ENCODE data around the gene KDELR1. TPM values are rescaled to one million over a fixed set of nuclear protein-coding genes. Genes with fewer than 3 reads are reported as not detected.

KDELR1 gene
- total and polyA plus RNA-seq, 9 of the 15 experiments (the other 6 are each of a cell fraction or from before 2014, with no cell fraction given) = 6.1 to 165 (median 58.5) TPM

DNA sequence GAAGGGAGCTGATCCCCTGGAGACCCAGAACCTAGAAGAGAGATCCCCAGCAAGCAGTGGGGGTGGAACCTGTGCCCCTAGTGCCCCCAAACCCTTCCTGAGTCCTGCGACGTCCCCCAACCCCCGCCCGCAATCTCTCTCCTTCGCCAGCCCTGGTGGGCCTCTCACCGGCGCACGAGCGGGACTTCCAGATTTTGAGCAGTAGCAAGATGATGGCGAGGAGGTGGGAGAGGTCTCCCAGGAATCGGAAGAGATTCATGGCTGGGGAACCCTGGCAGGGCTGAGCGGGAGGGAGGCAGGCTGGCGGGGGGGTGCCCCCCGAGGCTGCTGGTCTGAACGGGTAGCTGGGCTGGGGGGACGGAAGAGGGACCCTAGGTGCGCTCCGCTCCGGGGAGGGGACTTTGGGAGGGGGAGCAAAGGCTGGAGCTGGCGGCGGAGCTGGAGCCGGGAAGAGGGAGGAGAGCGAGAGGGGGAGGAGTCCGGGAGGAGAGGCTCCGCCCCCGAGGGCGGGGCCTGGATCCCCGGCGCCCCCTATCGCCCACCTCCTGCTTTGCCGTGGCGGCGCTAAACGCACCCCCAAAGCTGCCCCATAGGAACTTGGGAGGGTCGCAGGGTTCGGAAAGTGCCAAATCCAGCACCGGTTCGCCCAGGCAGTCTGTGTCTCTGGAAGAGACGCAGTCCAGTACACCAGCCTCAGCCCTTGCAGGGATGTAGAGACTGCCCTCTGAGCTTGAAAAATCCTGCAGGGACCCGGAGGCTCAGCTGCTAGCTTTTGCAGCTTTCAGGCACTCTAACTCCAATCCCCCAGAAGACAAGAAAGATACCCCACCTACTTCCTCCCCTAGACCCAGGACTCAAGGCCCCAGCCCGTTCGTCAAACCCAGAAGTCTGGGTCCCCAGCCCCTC is at the start of gene KDELR1 (continued):
- 0 out of 4 replicates have a peak, but pooled peaks of 1 of the 2 experiments have one; percentile 39 for TF ChIP-seq KDM4B (IDR thresholded peaks at IDR 0.05; ENCODE audit: borderline replicate concordance in 2 of 2, low read depth in 1 of 2)
- TF ChIP-seq, protein P1, sequence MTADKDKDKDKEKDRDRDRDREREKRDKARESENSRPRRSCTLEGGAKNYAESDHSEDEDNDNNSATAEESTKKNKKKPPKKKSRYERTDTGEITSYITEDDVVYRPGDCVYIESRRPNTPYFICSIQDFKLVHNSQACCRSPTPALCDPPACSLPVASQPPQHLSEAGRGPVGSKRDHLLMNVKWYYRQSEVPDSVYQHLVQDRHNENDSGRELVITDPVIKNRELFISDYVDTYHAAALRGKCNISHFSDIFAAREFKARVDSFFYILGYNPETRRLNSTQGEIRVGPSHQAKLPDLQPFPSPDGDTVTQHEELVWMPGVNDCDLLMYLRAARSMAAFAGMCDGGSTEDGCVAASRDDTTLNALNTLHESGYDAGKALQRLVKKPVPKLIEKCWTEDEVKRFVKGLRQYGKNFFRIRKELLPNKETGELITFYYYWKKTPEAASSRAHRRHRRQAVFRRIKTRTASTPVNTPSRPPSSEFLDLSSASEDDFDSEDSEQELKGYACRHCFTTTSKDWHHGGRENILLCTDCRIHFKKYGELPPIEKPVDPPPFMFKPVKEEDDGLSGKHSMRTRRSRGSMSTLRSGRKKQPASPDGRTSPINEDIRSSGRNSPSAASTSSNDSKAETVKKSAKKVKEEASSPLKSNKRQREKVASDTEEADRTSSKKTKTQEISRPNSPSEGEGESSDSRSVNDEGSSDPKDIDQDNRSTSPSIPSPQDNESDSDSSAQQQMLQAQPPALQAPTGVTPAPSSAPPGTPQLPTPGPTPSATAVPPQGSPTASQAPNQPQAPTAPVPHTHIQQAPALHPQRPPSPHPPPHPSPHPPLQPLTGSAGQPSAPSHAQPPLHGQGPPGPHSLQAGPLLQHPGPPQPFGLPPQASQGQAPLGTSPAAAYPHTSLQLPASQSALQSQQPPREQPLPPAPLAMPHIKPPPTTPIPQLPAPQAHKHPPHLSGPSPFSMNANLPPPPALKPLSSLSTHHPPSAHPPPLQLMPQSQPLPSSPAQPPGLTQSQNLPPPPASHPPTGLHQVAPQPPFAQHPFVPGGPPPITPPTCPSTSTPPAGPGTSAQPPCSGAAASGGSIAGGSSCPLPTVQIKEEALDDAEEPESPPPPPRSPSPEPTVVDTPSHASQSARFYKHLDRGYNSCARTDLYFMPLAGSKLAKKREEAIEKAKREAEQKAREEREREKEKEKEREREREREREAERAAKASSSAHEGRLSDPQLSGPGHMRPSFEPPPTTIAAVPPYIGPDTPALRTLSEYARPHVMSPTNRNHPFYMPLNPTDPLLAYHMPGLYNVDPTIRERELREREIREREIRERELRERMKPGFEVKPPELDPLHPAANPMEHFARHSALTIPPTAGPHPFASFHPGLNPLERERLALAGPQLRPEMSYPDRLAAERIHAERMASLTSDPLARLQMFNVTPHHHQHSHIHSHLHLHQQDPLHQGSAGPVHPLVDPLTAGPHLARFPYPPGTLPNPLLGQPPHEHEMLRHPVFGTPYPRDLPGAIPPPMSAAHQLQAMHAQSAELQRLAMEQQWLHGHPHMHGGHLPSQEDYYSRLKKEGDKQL (CRISPR knock-in tag; IDR thresholded peaks at IDR 0.05; ENCODE audit: borderline replicate concordance) = no peak
- TF ChIP-seq, protein P2, sequence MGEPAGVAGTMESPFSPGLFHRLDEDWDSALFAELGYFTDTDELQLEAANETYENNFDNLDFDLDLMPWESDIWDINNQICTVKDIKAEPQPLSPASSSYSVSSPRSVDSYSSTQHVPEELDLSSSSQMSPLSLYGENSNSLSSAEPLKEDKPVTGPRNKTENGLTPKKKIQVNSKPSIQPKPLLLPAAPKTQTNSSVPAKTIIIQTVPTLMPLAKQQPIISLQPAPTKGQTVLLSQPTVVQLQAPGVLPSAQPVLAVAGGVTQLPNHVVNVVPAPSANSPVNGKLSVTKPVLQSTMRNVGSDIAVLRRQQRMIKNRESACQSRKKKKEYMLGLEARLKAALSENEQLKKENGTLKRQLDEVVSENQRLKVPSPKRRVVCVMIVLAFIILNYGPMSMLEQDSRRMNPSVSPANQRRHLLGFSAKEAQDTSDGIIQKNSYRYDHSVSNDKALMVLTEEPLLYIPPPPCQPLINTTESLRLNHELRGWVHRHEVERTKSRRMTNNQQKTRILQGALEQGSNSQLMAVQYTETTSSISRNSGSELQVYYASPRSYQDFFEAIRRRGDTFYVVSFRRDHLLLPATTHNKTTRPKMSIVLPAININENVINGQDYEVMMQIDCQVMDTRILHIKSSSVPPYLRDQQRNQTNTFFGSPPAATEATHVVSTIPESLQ (CRISPR knock-in tag; IDR thresholded peaks at IDR 0.05) = no peak; the same call in 1 of the 2 replicates
- no peak for TF ChIP-seq NR2C2 (CRISPR knock-in tag; IDR thresholded peaks at IDR 0.05)
- peak; percentile 75; the same call in 1 of the 2 replicates for TF ChIP-seq NR2C2 (tag; IDR thresholded peaks at IDR 0.05)
- TF ChIP-seq, protein P3, sequence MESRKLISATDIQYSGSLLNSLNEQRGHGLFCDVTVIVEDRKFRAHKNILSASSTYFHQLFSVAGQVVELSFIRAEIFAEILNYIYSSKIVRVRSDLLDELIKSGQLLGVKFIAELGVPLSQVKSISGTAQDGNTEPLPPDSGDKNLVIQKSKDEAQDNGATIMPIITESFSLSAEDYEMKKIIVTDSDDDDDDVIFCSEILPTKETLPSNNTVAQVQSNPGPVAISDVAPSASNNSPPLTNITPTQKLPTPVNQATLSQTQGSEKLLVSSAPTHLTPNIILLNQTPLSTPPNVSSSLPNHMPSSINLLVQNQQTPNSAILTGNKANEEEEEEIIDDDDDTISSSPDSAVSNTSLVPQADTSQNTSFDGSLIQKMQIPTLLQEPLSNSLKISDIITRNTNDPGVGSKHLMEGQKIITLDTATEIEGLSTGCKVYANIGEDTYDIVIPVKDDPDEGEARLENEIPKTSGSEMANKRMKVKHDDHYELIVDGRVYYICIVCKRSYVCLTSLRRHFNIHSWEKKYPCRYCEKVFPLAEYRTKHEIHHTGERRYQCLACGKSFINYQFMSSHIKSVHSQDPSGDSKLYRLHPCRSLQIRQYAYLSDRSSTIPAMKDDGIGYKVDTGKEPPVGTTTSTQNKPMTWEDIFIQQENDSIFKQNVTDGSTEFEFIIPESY (CRISPR knock-in tag; IDR thresholded peaks at IDR 0.05) = no peak
- peak; percentile 79 for TF ChIP-seq RBFOX2 (IDR thresholded peaks at IDR 0.05; ENCODE audit: low read depth, low read length)
- no peak for TF ChIP-seq GTF2A2 (tag; IDR thresholded peaks at IDR 0.05)
- TF ChIP-seq EHMT2 (IDR thresholded peaks at IDR 0.05) = no peak
- no peak for TF ChIP-seq ZBTB17 (CRISPR knock-in tag; IDR thresholded peaks at IDR 0.05)
- TF ChIP-seq, protein P4, sequence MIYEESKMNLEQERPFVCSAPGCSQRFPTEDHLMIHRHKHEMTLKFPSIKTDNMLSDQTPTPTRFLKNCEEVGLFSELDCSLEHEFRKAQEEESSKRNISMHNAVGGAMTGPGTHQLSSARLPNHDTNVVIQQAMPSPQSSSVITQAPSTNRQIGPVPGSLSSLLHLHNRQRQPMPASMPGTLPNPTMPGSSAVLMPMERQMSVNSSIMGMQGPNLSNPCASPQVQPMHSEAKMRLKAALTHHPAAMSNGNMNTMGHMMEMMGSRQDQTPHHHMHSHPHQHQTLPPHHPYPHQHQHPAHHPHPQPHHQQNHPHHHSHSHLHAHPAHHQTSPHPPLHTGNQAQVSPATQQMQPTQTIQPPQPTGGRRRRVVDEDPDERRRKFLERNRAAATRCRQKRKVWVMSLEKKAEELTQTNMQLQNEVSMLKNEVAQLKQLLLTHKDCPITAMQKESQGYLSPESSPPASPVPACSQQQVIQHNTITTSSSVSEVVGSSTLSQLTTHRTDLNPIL (CRISPR knock-in tag; IDR thresholded peaks at IDR 0.05) = no peak
- TF ChIP-seq, protein P5, sequence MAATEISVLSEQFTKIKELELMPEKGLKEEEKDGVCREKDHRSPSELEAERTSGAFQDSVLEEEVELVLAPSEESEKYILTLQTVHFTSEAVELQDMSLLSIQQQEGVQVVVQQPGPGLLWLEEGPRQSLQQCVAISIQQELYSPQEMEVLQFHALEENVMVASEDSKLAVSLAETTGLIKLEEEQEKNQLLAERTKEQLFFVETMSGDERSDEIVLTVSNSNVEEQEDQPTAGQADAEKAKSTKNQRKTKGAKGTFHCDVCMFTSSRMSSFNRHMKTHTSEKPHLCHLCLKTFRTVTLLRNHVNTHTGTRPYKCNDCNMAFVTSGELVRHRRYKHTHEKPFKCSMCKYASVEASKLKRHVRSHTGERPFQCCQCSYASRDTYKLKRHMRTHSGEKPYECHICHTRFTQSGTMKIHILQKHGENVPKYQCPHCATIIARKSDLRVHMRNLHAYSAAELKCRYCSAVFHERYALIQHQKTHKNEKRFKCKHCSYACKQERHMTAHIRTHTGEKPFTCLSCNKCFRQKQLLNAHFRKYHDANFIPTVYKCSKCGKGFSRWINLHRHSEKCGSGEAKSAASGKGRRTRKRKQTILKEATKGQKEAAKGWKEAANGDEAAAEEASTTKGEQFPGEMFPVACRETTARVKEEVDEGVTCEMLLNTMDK (IDR thresholded peaks at IDR 0.05; ENCODE audit: borderline replicate concordance, insufficient read depth, low read depth, low read length, poor library complexity, severe bottlenecking) = peak; percentile 80

All from K562 (cell line).